DOHH2 (cell line): Measurements from ENCODE around the gene TOMM34.

ENCODE experiments used
- EZH2phosphoT487 ChIP-seq: fragments of 200-600 bp; sonication (generic); IDR thresholded peaks from 2 replicates; pipeline ENCODE4 v1.6.1; 2017; ENCODE audit warnings: borderline replicate concordance, mild to moderate bottlenecking, antibody characterized with exemption, low read length, moderate library complexity, mixed read lengths
- TF ChIP-seq, protein P1 (sequence below): fragments of 200-600 bp; sonication (generic); IDR thresholded peaks from one replicate; pipeline ENCODE4 v1.5.1; 2014; ENCODE audit warnings: antibody characterized with exemption, mild to moderate bottlenecking, low read depth, low read length; ENCODE audit not compliant: poor library complexity, severe bottlenecking

DNA sequence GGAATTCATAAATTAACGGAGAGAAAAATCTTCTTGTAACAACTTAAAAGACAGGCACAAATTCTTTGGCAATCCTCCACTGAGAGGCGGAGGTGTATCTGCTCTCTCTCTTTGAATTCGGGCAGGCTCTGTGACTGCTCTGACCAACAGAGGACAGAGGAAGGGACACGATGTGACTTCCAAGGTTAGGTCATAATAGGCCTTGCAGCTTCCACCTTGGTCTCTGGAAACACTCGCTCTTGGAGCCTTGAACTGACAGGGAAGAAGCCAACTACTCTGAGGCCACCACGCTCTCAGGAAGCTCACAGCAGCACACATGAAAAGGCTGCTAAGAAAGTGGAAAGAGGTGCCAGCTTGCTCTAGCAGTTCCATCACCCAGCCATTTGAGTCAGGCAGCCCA is 14.9 kb downstream of the TOMM34 start:
- TF ChIP-seq, protein P1, sequence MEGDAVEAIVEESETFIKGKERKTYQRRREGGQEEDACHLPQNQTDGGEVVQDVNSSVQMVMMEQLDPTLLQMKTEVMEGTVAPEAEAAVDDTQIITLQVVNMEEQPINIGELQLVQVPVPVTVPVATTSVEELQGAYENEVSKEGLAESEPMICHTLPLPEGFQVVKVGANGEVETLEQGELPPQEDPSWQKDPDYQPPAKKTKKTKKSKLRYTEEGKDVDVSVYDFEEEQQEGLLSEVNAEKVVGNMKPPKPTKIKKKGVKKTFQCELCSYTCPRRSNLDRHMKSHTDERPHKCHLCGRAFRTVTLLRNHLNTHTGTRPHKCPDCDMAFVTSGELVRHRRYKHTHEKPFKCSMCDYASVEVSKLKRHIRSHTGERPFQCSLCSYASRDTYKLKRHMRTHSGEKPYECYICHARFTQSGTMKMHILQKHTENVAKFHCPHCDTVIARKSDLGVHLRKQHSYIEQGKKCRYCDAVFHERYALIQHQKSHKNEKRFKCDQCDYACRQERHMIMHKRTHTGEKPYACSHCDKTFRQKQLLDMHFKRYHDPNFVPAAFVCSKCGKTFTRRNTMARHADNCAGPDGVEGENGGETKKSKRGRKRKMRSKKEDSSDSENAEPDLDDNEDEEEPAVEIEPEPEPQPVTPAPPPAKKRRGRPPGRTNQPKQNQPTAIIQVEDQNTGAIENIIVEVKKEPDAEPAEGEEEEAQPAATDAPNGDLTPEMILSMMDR = no peak
- no peak for TF ChIP-seq EZH2phosphoT487
